NCI-H1694 (cell line): ENCODE measurements around the gene PLEKHM3.

ENCODE experiments used
- DNase-seq: peaks from one replicate; lab custom pipeline; 2025; lab: John Stamatoyannopoulos, UW

The PLEKHM3 gene

GRCh38 chr2:207849443-207849842 lies 175.9 kb downstream of the PLEKHM3 start:
- no peak for DNase-seq

- no peak for DNase-seq
Measured at GRCh38 chr2:207848545-207848928, 176.8 kb downstream of the PLEKHM3 start.

- DNase-seq, result peak; percentile 18
Measured at GRCh38 chr2:207847807-207848544, 177.4 kb downstream of the PLEKHM3 start.

GRCh38 chr2:207847098-207847806 lies 178.1 kb downstream of the PLEKHM3 start:
- DNase-seq, result no peak

- no peak for DNase-seq
Measured at GRCh38 chr2:207845202-207845864, 180.0 kb downstream of the PLEKHM3 start.

- no peak for DNase-seq
Measured at GRCh38 chr2:207844648-207845047, 180.7 kb downstream of the PLEKHM3 start.

- no peak for DNase-seq
Measured at GRCh38 chr2:207840101-207840500, 185.2 kb downstream of the PLEKHM3 start.

- DNase-seq, result no peak
Measured at GRCh38 chr2:207839575-207839974, 185.8 kb downstream of the PLEKHM3 start.

GRCh38 chr2:207839028-207839427 lies 186.3 kb downstream of the PLEKHM3 start:
- no peak for DNase-seq

GRCh38 chr2:207836521-207837133 lies 188.7 kb downstream of the PLEKHM3 start:
- no peak for DNase-seq

GRCh38 chr2:207835805-207836204 lies 189.5 kb downstream of the PLEKHM3 start:
- DNase-seq, result no peak

GRCh38 chr2:207833251-207833751 lies 192.0 kb downstream of the PLEKHM3 start:
- DNase-seq, result no peak

- no peak for DNase-seq
Measured at GRCh38 chr2:207831584-207832248, 193.6 kb downstream of the PLEKHM3 start.

GRCh38 chr2:207830778-207831438 lies 194.4 kb downstream of the PLEKHM3 start:
- DNase-seq, result no peak

GRCh38 chr2:207828361-207829057 lies 196.8 kb downstream of the PLEKHM3 start:
- no peak for DNase-seq

- DNase-seq, result peak; percentile 52
Measured at GRCh38 chr2:207825978-207826377, 199.3 kb downstream of the PLEKHM3 start.

GRCh38 chr2:207825045-207825954 lies 200.0 kb downstream of the PLEKHM3 start:
- DNase-seq, result no peak

GRCh38 chr2:207823865-207824264 lies 201.5 kb downstream of the PLEKHM3 start:
- no peak for DNase-seq
